GM18508 (cell line): ENCODE measurements around the gene GRM4.

ENCODE experiments used
- ATAC-seq: cut with Tn5 transposase; IDR thresholded peaks from one replicate; pipeline ENCODE4 v1.9.1; 2021; ENCODE audit warnings: moderate number of reproducible peaks; ENCODE audit not compliant: insufficient read depth, unreplicated experiment

The GRM4 gene

GRCh38 chr6:34092631-34093030 lies 53.3 kb downstream of the GRM4 start:
- no peak for ATAC-seq

- no peak for ATAC-seq
Observed at GRCh38 chr6:34090935-34091334, 55.0 kb downstream of the GRM4 start.

GRCh38 chr6:34090529-34090928 lies 55.4 kb downstream of the GRM4 start:
- ATAC-seq, result no peak

GRCh38 chr6:34086558-34086957 lies 59.3 kb downstream of the GRM4 start:
- ATAC-seq, result no peak

GRCh38 chr6:34085453-34086170 lies 60.3 kb downstream of the GRM4 start:
- no peak for ATAC-seq

GRCh38 chr6:34084591-34085290 lies 61.1 kb downstream of the GRM4 start:
- no peak for ATAC-seq

- ATAC-seq, result no peak
Observed at GRCh38 chr6:34082864-34083626, 62.8 kb downstream of the GRM4 start.

- no peak for ATAC-seq
Observed at GRCh38 chr6:34082348-34082747, 63.5 kb downstream of the GRM4 start.

GRCh38 chr6:34080357-34080756 lies 65.5 kb downstream of the GRM4 start:
- no peak for ATAC-seq

- no peak for ATAC-seq
Observed at GRCh38 chr6:34079899-34080298, 66.0 kb downstream of the GRM4 start.

GRCh38 chr6:34075906-34076305 lies 70.0 kb downstream of the GRM4 start:
- no peak for ATAC-seq

- no peak for ATAC-seq
Observed at GRCh38 chr6:34074064-34074742, 71.7 kb downstream of the GRM4 start.

- ATAC-seq, result no peak
Observed at GRCh38 chr6:34073540-34073939, 72.3 kb downstream of the GRM4 start.

GRCh38 chr6:34072727-34073126 lies 73.2 kb downstream of the GRM4 start:
- ATAC-seq, result no peak

- no peak for ATAC-seq
Observed at GRCh38 chr6:34071884-34072379, 74.0 kb downstream of the GRM4 start.

GRCh38 chr6:34071136-34071883 lies 74.6 kb downstream of the GRM4 start:
- ATAC-seq, result no peak

GRCh38 chr6:34070315-34071135 lies 75.4 kb downstream of the GRM4 start:
- no peak for ATAC-seq

GRCh38 chr6:34068462-34069044 lies 77.3 kb downstream of the GRM4 start:
- ATAC-seq, result no peak

GRCh38 chr6:34067814-34068213 lies 78.1 kb downstream of the GRM4 start:
- no peak for ATAC-seq
